GM12878 (cell line): Measurements from ENCODE around the gene TMEM41A. TPM values are rescaled to one million over a fixed set of nuclear protein-coding genes. Genes with fewer than 3 reads are reported as not detected.
A peak's percentile ranks its signal among the peaks of the same experiment; 100 is the strongest.
"Not testable (repeated sequence)": the region's sequence is repeated elsewhere in the genome, so short reads cannot be mapped to it uniquely, and the experiment has no call there.

ENCODE experiments used
- ATAC-seq: fragments of 200-7000 bp; cut with Tn5 transposase; 3 replicates; pipeline ENCODE4 v1.9.1; 2020; ENCODE audit warnings: mild to moderate bottlenecking, moderate library complexity
- BruUV-seq: library from RNA; stranded (reverse); fragments of 400-500 nt; replicated peaks from 2 replicates; lab custom pipeline; 2021; lab: Mats Ljungman, UMichigan
- CTCF ChIA-PET: fragments of 300-600 bp; sonication (Branson Sonifier 250); formaldehyde crosslinking; extraction: SDS; loops from one replicate; lab custom pipeline; 2021; ENCODE audit warnings: inconsistent platforms; lab: Yijun Ruan, JAX
- POLR2A ChIA-PET: fragments of 350-600 bp; formaldehyde crosslinking; extraction: SDS; loops from one replicate; lab custom pipeline; 2021; ENCODE audit warnings: inconsistent platforms; lab: Charles Lee
- RAD21 ChIA-PET: fragments of 300-600 bp; sonication (Branson Sonifier 250); formaldehyde crosslinking; loops from one replicate; lab custom pipeline; 2023; ENCODE audit warnings: antibody characterized with exemption; ENCODE audit not compliant: unreplicated experiment; lab: Charles Lee
- SMC1A ChIA-PET: fragments of 300-600 bp; sonication (Branson Sonifier 250); formaldehyde crosslinking; loops from one replicate; lab custom pipeline; 2023; ENCODE audit not compliant: unreplicated experiment, uncharacterized antibody; lab: Charles Lee
- DNase-seq: peaks from one replicate; pipeline ENCODE4 v3.0.0-alpha.2; 2011; ENCODE audit warnings: low read depth, low spot score
- FAIRE-seq: peaks from 3 replicates; lab custom pipeline; 2011; peaks lifted over from hg19 to GRCh38; lab: Jason Lieb, UNC
- H2AFZ ChIP-seq: 2 replicates; pipeline ENCODE4 v1.6.0; 2011; ENCODE audit warnings: low read depth, low read length, control low read depth; ENCODE audit not compliant: control insufficient read depth
- H3K27ac ChIP-seq: 2 replicates; pipeline ENCODE4 v1.5.1; 2011; ENCODE audit warnings: control low read depth; ENCODE audit not compliant: control insufficient read depth, insufficient read depth
- H3K27me3 ChIP-seq, 2 experiments: replicated peaks in 1 of 2; 2 replicates each; pipeline versions ENCODE4 v1.6.0 to v1.6.1; 2011; ENCODE audit warnings: low read length in 1 of 2; ENCODE audit not compliant: control insufficient read depth in 2 of 2, insufficient read depth in 2 of 2
- H3K36me3 ChIP-seq, 2 experiments: 2 replicates each; pipeline ENCODE4 v1.5.1; 2011; ENCODE audit warnings: low read length in 1 of 2; ENCODE audit not compliant: control insufficient read depth in 2 of 2, insufficient read depth in 2 of 2
- H3K4me1 ChIP-seq: 2 replicates; pipeline ENCODE4 v1.6.1; 2011; ENCODE audit warnings: mild to moderate bottlenecking, low read length, moderate library complexity, mixed read lengths; ENCODE audit not compliant: control insufficient read depth, insufficient read depth
- H3K4me2 ChIP-seq: 2 replicates; pipeline ENCODE4 v1.6.0; 2011; ENCODE audit warnings: control low read depth; ENCODE audit not compliant: control insufficient read depth, insufficient read depth
- H3K4me3 ChIP-seq: fragments of 200-600 bp; sonication (generic); 2 replicates; pipeline ENCODE4 v1.5.1; 2016
- H3K79me2 ChIP-seq: 2 replicates; pipeline ENCODE4 v1.6.0; 2011; ENCODE audit warnings: low read length; ENCODE audit not compliant: control insufficient read depth, insufficient read depth
- H3K9ac ChIP-seq: 2 replicates; pipeline ENCODE4 v1.8.0; 2011; ENCODE audit warnings: low read length, control low read depth, mixed read lengths; ENCODE audit not compliant: control insufficient read depth, insufficient read depth
- H3K9me3 ChIP-seq: replicated peaks from 3 replicates; pipeline ENCODE4 v1.5.1; 2011; ENCODE audit warnings: mild to moderate bottlenecking, low read length; ENCODE audit not compliant: control insufficient read depth, insufficient read depth
- H4K20me1 ChIP-seq: 2 replicates; pipeline ENCODE4 v1.6.0; 2011; ENCODE audit not compliant: control insufficient read depth, insufficient read depth
- WGBS: methylation state at CpG from one replicate; pipeline ENCODE4 v1.1.6; 2016; ENCODE audit warnings: low lambda C conversion rate; ENCODE audit not compliant: insufficient replicate concordance, insufficient coverage; ENCODE audit errors: missing lambda C conversion rate; 5-methylcytosine and 5-hydroxymethylcytosine counted together
- in situ Hi-C: fragments of 300-500 bp; cut with MboI; formaldehyde crosslinking; loops from 9 replicates; pipeline ENCODE4 v1.14.3; 2018; ENCODE audit warnings: mixed read lengths
- intact Hi-C: fragments of 100-400 bp; cut with micrococcal nuclease; formaldehyde crosslinking; loops from one replicate; pipeline ENCODE4 v1.14.2; 2022; ENCODE audit not compliant: unreplicated experiment
- polyA plus RNA-seq, 11 experiments: library from polyadenylated mRNA; depleted of rRNA in 4 of 11; unstranded in 6 of 11; stranded (reverse) in 5 of 11; fragments of >200 nt; fragmentation: Nextera tagmentation in 4 of 11; fragmentation: Illumina TruSeq in 1 of 11; extraction: Ambion mirVana in 4 of 11; extraction: Trizol in 1 of 11; gene quantifications; 1 replicate in 1 of 11; 2 replicates in 10 of 11; pipeline versions ENCODE4 v1.2.1 to v1.2.3, GENCODE V29; 2011 to 2016; ENCODE audit warnings: inconsistent platforms in 2 of 11, missing spikeins in 2 of 11, low read depth in 1 of 11
- total RNA-seq, 4 experiments: library from RNA; depleted of rRNA in 3 of 4; stranded (reverse); fragments of >200 nt in 3 of 4; fragmentation: Illumina TruSeq in 1 of 4; extraction: Trizol in 1 of 4; gene quantifications; 2 replicates each; pipeline versions ENCODE4 v1.2.1 to v1.2.3, GENCODE V29; 2013 to 2021
- TF ChIP-seq, protein P1 (sequence below): fragments of 450-650 bp; IDR thresholded peaks from 2 replicates; pipeline ENCODE4 v1.6.1; 2016; ENCODE audit warnings: mild to moderate bottlenecking, moderate library complexity, borderline replicate concordance

Gene TMEM41A
- total and polyA plus RNA-seq, 10 of the 15 experiments (the other 5 are each of a cell fraction or from before 2014, with no cell fraction given): 13.9 to 33.2 (median 21.8) TPM

DNA sequence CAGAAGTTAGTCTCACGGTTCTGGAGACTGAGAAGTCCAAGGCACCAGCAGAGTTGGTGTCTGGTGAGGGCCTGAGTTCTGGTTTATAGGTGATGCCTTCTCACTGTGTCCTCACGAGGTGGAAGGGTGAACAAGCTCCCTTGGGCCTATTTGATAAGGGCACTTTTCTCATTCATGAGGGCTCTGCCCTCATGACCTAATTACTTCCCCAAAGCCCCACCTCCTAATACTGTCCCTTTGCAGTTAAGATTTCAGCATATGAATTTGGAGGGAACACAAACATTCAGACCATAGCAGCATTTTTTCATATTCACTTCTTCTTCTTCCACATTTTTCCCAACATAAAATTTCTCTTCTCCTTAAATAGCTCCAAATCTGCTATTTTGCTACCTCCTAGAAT, 41.5 kb downstream of the TMEM41A start:
- Histone ChIP-seq H3K27me3 (no peaks in the 10 kb centered on the region), H3K9ac (no peak overlapping the region), H3K4me1 (no peaks in the 10 kb centered on the region), H3K4me2 (no peak overlapping the region), H3K27ac (no peak overlapping the region), H3K9me3 (no peaks in the 10 kb centered on the region), H4K20me1 (no peaks in the 10 kb centered on the region), H3K79me2 (no peaks in the 10 kb centered on the region), H3K4me3 (no peak overlapping the region), H3K36me3 (peaks cover 3 to 4% of the 10 kb centered on the region in 2 experiments; a peak in 3 of 4 replicates), H2AFZ (no peak overlapping the region)
- ATAC-seq: no peak
- FAIRE-seq: peak; percentile 18
- intact Hi-C loops (no loop called here), in situ Hi-C loops (no loop called here)
- WGBS: 23% methylated on average over 2 of the region's 2 CpGs
- no TSS peak for BruUV-seq
- TF ChIP-seq, protein P1, sequence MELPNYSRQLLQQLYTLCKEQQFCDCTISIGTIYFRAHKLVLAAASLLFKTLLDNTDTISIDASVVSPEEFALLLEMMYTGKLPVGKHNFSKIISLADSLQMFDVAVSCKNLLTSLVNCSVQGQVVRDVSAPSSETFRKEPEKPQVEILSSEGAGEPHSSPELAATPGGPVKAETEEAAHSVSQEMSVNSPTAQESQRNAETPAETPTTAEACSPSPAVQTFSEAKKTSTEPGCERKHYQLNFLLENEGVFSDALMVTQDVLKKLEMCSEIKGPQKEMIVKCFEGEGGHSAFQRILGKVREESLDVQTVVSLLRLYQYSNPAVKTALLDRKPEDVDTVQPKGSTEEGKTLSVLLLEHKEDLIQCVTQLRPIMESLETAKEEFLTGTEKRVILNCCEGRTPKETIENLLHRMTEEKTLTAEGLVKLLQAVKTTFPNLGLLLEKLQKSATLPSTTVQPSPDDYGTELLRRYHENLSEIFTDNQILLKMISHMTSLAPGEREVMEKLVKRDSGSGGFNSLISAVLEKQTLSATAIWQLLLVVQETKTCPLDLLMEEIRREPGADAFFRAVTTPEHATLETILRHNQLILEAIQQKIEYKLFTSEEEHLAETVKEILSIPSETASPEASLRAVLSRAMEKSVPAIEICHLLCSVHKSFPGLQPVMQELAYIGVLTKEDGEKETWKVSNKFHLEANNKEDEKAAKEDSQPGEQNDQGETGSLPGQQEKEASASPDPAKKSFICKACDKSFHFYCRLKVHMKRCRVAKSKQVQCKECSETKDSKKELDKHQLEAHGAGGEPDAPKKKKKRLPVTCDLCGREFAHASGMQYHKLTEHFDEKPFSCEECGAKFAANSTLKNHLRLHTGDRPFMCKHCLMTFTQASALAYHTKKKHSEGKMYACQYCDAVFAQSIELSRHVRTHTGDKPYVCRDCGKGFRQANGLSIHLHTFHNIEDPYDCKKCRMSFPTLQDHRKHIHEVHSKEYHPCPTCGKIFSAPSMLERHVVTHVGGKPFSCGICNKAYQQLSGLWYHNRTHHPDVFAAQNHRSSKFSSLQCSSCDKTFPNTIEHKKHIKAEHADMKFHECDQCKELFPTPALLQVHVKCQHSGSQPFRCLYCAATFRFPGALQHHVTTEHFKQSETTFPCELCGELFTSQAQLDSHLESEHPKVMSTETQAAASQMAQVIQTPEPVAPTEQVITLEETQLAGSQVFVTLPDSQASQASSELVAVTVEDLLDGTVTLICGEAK: no peak
- DNase-seq: no peak
- ChIA-PET POLR2A (no interaction called here), SMC1A (interaction anchor here (1.2 kb wide), 1 partner anchor 19 kb away, joined by 5 read pairs; no protein-coding TSS in a partner anchor), CTCF (interaction anchor here (1.6 to 5.4 kb wide), 3 partner anchors 9 to 102 kb away, joined by 3 to 40 read pairs (median 5); no protein-coding TSS in a partner anchor), RAD21 (interaction anchor here (0.7 kb wide), 1 partner anchor 94 kb away, joined by 3 read pairs; no protein-coding TSS in a partner anchor)

DNA sequence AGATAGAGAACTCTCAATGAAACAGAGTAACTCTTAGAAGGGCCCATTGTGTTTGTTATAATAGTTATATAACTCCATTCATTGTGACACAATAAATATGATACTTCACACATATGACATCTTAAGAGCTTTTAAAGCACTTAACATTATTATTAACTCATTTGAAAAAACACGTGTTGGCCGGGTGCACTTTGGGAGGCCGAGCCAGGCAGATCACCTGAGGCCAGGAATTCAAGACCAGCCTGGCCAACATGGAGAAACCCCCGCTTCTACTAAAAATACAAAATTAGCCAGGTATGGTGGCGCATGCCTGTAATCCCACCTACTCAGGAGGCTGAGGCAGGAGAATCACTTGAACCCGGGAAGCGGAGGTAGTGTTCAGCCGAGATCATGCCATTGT, 47.4 kb downstream of the TMEM41A start:
- H3K27me3 ChIP-seq, H3K4me3 ChIP-seq, intact Hi-C loops, FAIRE-seq, ATAC-seq, H3K4me2 ChIP-seq, H3K4me1 ChIP-seq, H3K27ac ChIP-seq, H3K36me3 ChIP-seq, RAD21 ChIA-PET, DNase-seq, H3K9ac ChIP-seq, H4K20me1 ChIP-seq, H2AFZ ChIP-seq, H3K79me2 ChIP-seq, H3K9me3 ChIP-seq, BruUV-seq, in situ Hi-C loops: not testable (repeated sequence)
- SMC1A ChIA-PET: interaction anchor here (1.3 kb wide), 1 partner anchor 10 kb away, joined by 3 read pairs; no protein-coding TSS in a partner anchor
- POLR2A ChIA-PET: interaction anchor here (0.7 kb wide), 1 partner anchor 125 kb away, joined by 3 read pairs; no protein-coding TSS in a partner anchor
- CTCF ChIA-PET: interaction anchor here (0.6 to 2.0 kb wide), 3 partner anchors 9 to 124 kb away, joined by 3 to 5 read pairs (median 4); no protein-coding TSS in a partner anchor
- WGBS: over 99% methylated on average over 8 of the region's 8 CpGs
